ENCODE results near the gene DAND5. TPM values are rescaled to one million over a fixed set of nuclear protein-coding genes. Genes with fewer than 3 reads are reported as not detected.

Gene DAND5
- total and polyA plus RNA-seq, 2 of the 13 experiments (the other 11 are each of a cell fraction or from before 2014, with no cell fraction given): 0.04 TPM; not detected in 1

- Histone ChIP-seq H3K4me3 (replicated peaks in 1 of 3; ENCODE audit: insufficient read depth in 1 of 3, low read depth in 2 of 3, low read length in 3 of 3) (peak overlapping the region in 2 of 3 experiments; percentile 33 to 76; a peak in 3 of 6 replicates), H3K9ac (ENCODE audit: insufficient read depth, low read depth, low read length) (peak overlapping the region; percentile 55), H3K9me3 (ENCODE audit: low read length) (no peaks in the 10 kb centered on the region), H2AFZ (ENCODE audit: low read length) (no peak overlapping the region), H3K27ac (ENCODE audit: extremely low read length, insufficient read depth, low read length) (no peak overlapping the region), H3K4me1 (ENCODE audit: insufficient read depth, low read length) (peaks cover 60% of the 10 kb centered on the region), H4K20me1 (ENCODE audit: insufficient read depth, low read length) (no peaks in the 10 kb centered on the region), H3K79me2 (ENCODE audit: insufficient read depth, low read length) (no peaks in the 10 kb centered on the region), H3K4me2 (ENCODE audit: low read depth, low read length) (peak overlapping the region; percentile 98), H3K27me3 (ENCODE audit: control insufficient read depth in 1 of 2, insufficient read depth in 2 of 2, low read length in 2 of 2) (peaks cover 0 to 5% of the 10 kb centered on the region in 2 experiments; a peak in 1 of 5 replicates), H3K36me3 (replicated peaks in 1 of 2; ENCODE audit: control insufficient read depth in 1 of 2, insufficient read depth in 2 of 2, low read length in 2 of 2) (no peaks in the 10 kb centered on the region)
- POLR2A ChIA-PET: interaction anchor here (2.2 to 3.6 kb wide), 7 partner anchors 12 to 77 kb away, joined by 7 to 66 read pairs (median 13); no protein-coding TSS in a partner anchor
- in situ Hi-C loops (cut with HindIII; ENCODE audit: extremely low pct_ligation_motif_present, low pct_unique_long_range_greater_than_20kb) (no loop called here), intact Hi-C loops (cut with micrococcal nuclease; ENCODE audit: unreplicated experiment) (loop anchor here (2.0 kb wide), 1 partner anchor 49 kb away; no protein-coding TSS in a partner anchor)
- no peak for DNase-seq (ENCODE audit: low spot score)
- 58% methylated on average over 3 of the region's 3 CpGs for WGBS (ENCODE audit: low lambda C conversion rate)
- no peak for ATAC-seq
- no TSS peak for BruUV-seq (replicated peaks)
- CTCF ChIA-PET (ENCODE audit: low intra/inter-chr PET ratio, low total read pairs): interaction anchor here (1.4 to 3.8 kb wide), 3 partner anchors 77 to 109 kb away, joined by 3 to 29 read pairs (median 11); no protein-coding TSS in a partner anchor
- peak; percentile 42 for FAIRE-seq
- TF ChIP-seq ZNF576 (CRISPR knock-in tag; IDR thresholded peaks at IDR 0.05): no peak
- TF ChIP-seq ZNF335 (CRISPR knock-in tag; IDR thresholded peaks at IDR 0.05): no peak
- TF ChIP-seq, protein P1, sequence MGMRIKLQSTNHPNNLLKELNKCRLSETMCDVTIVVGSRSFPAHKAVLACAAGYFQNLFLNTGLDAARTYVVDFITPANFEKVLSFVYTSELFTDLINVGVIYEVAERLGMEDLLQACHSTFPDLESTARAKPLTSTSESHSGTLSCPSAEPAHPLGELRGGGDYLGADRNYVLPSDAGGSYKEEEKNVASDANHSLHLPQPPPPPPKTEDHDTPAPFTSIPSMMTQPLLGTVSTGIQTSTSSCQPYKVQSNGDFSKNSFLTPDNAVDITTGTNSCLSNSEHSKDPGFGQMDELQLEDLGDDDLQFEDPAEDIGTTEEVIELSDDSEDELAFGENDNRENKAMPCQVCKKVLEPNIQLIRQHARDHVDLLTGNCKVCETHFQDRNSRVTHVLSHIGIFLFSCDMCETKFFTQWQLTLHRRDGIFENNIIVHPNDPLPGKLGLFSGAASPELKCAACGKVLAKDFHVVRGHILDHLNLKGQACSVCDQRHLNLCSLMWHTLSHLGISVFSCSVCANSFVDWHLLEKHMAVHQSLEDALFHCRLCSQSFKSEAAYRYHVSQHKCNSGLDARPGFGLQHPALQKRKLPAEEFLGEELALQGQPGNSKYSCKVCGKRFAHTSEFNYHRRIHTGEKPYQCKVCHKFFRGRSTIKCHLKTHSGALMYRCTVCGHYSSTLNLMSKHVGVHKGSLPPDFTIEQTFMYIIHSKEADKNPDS (CRISPR knock-in tag; IDR thresholded peaks at IDR 0.05): 0 out of 2 replicates have a peak, but pooled peaks have one; percentile 74
- TF ChIP-seq ZNF780A (CRISPR knock-in tag; IDR thresholded peaks at IDR 0.05): 0 out of 2 replicates have a peak, but pooled peaks have one; percentile 34
- TF ChIP-seq, protein P2, sequence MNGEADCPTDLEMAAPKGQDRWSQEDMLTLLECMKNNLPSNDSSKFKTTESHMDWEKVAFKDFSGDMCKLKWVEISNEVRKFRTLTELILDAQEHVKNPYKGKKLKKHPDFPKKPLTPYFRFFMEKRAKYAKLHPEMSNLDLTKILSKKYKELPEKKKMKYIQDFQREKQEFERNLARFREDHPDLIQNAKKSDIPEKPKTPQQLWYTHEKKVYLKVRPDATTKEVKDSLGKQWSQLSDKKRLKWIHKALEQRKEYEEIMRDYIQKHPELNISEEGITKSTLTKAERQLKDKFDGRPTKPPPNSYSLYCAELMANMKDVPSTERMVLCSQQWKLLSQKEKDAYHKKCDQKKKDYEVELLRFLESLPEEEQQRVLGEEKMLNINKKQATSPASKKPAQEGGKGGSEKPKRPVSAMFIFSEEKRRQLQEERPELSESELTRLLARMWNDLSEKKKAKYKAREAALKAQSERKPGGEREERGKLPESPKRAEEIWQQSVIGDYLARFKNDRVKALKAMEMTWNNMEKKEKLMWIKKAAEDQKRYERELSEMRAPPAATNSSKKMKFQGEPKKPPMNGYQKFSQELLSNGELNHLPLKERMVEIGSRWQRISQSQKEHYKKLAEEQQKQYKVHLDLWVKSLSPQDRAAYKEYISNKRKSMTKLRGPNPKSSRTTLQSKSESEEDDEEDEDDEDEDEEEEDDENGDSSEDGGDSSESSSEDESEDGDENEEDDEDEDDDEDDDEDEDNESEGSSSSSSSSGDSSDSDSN (CRISPR knock-in tag; IDR thresholded peaks at IDR 0.05): peak; percentile 21
- TF ChIP-seq HOXA7 (CRISPR knock-in tag; IDR thresholded peaks at IDR 0.05): 0 out of 2 replicates have a peak, but pooled peaks have one; percentile 70
- TF ChIP-seq FOXP1 (IDR thresholded peaks at IDR 0.05): peak; percentile 14; the same call in 1 of the 2 replicates
- TF ChIP-seq FOXP1 (CRISPR knock-in tag; IDR thresholded peaks at IDR 0.05): no peak
- TF ChIP-seq MYC (CRISPR knock-in tag; IDR thresholded peaks at IDR 0.05; ENCODE audit: borderline replicate concordance): no peak
- no peak for TF ChIP-seq EHMT2 (IDR thresholded peaks at IDR 0.05; ENCODE audit: borderline replicate concordance, low read depth, low read length)
- no peak for TF ChIP-seq DBP (CRISPR knock-in tag; IDR thresholded peaks at IDR 0.05; ENCODE audit: not compliant biosample characterization)
- no peak for TF ChIP-seq ZBTB44 (CRISPR knock-in tag; IDR thresholded peaks at IDR 0.05)
Measured at GRCh38 chr19:12984143-12984627, 14.8 kb downstream of the DAND5 start.

Data from HepG2 (cell line).